Measurements from ENCODE around the gene ST6GALNAC6. TPM values are rescaled to one million over a fixed set of nuclear protein-coding genes. Genes with fewer than 3 reads are reported as not detected.

Gene ST6GALNAC6
- total and polyA plus RNA-seq, 2 of the 4 experiments (the other 2 are of a cell fraction), result 35.7 to 48.6 TPM

GRCh38 chr9:127945942-127946341 is 46.5 kb upstream of the ST6GALNAC6 start:
- WGBS, 2 experiments (ENCODE audit: extremely low coverage in 2 of 2, insufficient read length in 1 of 2), result 100% methylated on average over 1 of the region's 9 CpGs; no CpG with 5 or more reads in 1 of the 2 experiments
- peaks cover 6% of the 10 kb centered on the region; the same call in 1 of the 2 replicates for H3K9me1 ChIP-seq (ENCODE audit: insufficient read depth, low read length)
- H4K8ac ChIP-seq (ENCODE audit: low read depth in 2 of 2, low read length in 2 of 2), result no peak overlapping the region
- no peaks in the 10 kb centered on the region for H3K9me3 ChIP-seq (ENCODE audit: control insufficient read depth, insufficient read depth, low read length)
- no peak overlapping the region for H2BK120ac ChIP-seq (ENCODE audit: low read depth, low read length)
- peak overlapping the region; percentile 30 for H2AK9ac ChIP-seq (replicated peaks; ENCODE audit: low read depth, low read length, poor library complexity)
- H3K4me1 ChIP-seq (ENCODE audit: control insufficient read depth, insufficient read depth, low read length), result peaks cover 5% of the 10 kb centered on the region; the same call in 1 of the 2 replicates
- peaks cover 0 to 22% of the 10 kb centered on the region in 2 experiments; a peak in 2 of 4 replicates for H3K79me1 ChIP-seq (ENCODE audit: low read depth in 1 of 2, low read length in 2 of 2)
- H3K23ac ChIP-seq (ENCODE audit: low read depth, low read length), result no peak overlapping the region
- intact Hi-C loops (cut with micrococcal nuclease) (no loop called here), dilution Hi-C loops (cut with HindIII; ENCODE audit: low sequenced_read_pairs, unreplicated experiment) (no loop called here), in situ Hi-C loops (cut with MboI; ENCODE audit: low sequenced_read_pairs) (no loop called here)
- no peak overlapping the region for H2AK5ac ChIP-seq (ENCODE audit: low read depth, low read length)
- H4K20me1 ChIP-seq (ENCODE audit: insufficient read depth, low read length), result peaks cover 12% of the 10 kb centered on the region
- no peak overlapping the region for H3K27ac ChIP-seq (ENCODE audit: insufficient read depth, low read length)
- no TSS peak for BruUV-seq (replicated peaks)
- H3K9ac ChIP-seq (ENCODE audit: low read depth, low read length), result no peak overlapping the region
- H3K4ac ChIP-seq (ENCODE audit: low read depth, low read length), result no peak overlapping the region
- H2BK15ac ChIP-seq (ENCODE audit: low read depth, low read length), result no peak overlapping the region
- DNase-seq (no peak), ATAC-seq (ENCODE audit: low read depth) (no peak)
- H2BK20ac ChIP-seq (ENCODE audit: low read depth, low read length), result no peak overlapping the region
- H3K4me3 ChIP-seq (ENCODE audit: insufficient read depth, low read depth, low read length), result no peak overlapping the region
- no peak overlapping the region for H2AFZ ChIP-seq (replicated peaks; ENCODE audit: low read length, poor library complexity)
- no peak overlapping the region for H3K18ac ChIP-seq (ENCODE audit: low read depth, low read length)
- no peak overlapping the region for H4K5ac ChIP-seq (ENCODE audit: low read depth, low read length)
- no peaks in the 10 kb centered on the region for H3K27me3 ChIP-seq (ENCODE audit: control insufficient read depth, insufficient read depth, low read length)
- ChIA-PET CTCF (no interaction called here), POLR2A (ENCODE audit: unreplicated experiment) (no interaction called here)
- H3K56ac ChIP-seq (ENCODE audit: extremely low read depth, insufficient read depth, low read length), result no peak overlapping the region
- H3K4me2 ChIP-seq (ENCODE audit: low read depth, low read length), result no peak overlapping the region
- H4K91ac ChIP-seq (ENCODE audit: insufficient read depth, low read depth, low read length), result no peak overlapping the region
- H3K14ac ChIP-seq (replicated peaks; ENCODE audit: low read depth, low read length), result no peak overlapping the region
- H3K36me3 ChIP-seq (ENCODE audit: control insufficient read depth, insufficient read depth, low read length), result peaks cover 33% of the 10 kb centered on the region
- no peak overlapping the region for H2BK5ac ChIP-seq (ENCODE audit: low read depth, low read length, poor library complexity, severe bottlenecking)
- TF ChIP-seq USF2 (IDR thresholded peaks at IDR 0.05; ENCODE audit: low read depth, low read length), result no peak

Data from IMR-90 (cell line).